HL-60 (cell line): Measurements from ENCODE around the gene NLRX1.

Experiments used
- POLR2AphosphoS5 ChIP-seq: IDR thresholded peaks from 2 replicates; pipeline ENCODE4 v1.6.1; 2012; ENCODE audit warnings: low read depth
- TF ChIP-seq, protein P1 (sequence below): IDR thresholded peaks from one replicate; pipeline ENCODE4 v1.5.1; 2011; ENCODE audit warnings: low read length, control low read depth, inconsistent platforms; ENCODE audit not compliant: insufficient read depth

- TF ChIP-seq, protein P1, sequence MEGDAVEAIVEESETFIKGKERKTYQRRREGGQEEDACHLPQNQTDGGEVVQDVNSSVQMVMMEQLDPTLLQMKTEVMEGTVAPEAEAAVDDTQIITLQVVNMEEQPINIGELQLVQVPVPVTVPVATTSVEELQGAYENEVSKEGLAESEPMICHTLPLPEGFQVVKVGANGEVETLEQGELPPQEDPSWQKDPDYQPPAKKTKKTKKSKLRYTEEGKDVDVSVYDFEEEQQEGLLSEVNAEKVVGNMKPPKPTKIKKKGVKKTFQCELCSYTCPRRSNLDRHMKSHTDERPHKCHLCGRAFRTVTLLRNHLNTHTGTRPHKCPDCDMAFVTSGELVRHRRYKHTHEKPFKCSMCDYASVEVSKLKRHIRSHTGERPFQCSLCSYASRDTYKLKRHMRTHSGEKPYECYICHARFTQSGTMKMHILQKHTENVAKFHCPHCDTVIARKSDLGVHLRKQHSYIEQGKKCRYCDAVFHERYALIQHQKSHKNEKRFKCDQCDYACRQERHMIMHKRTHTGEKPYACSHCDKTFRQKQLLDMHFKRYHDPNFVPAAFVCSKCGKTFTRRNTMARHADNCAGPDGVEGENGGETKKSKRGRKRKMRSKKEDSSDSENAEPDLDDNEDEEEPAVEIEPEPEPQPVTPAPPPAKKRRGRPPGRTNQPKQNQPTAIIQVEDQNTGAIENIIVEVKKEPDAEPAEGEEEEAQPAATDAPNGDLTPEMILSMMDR = no peak
- no peak for TF ChIP-seq POLR2AphosphoS5
Observed at GRCh38 chr11:119120639-119121007, 47.9 kb upstream of the NLRX1 start.
